CD14-positive monocyte (primary cell): Measurements from ENCODE around the gene DNAJC16. TPM values are rescaled to one million over a fixed set of nuclear protein-coding genes. Genes with fewer than 3 reads are reported as not detected.

Experiments
- DNase-seq, 3 donors: peaks; one replicate each; pipeline ENCODE4 v3.0.0-alpha.2; 2011 to 2022
- H2AFZ ChIP-seq: 2 replicates; pipeline ENCODE4 v1.6.0; 2012; ENCODE audit warnings: mild to moderate bottlenecking, low read depth, low read length, inconsistent platforms; ENCODE audit not compliant: insufficient read depth, poor library complexity, severe bottlenecking
- H3K27ac ChIP-seq, 2 donors: 1 replicate in 1 of 2; 2 replicates in 1 of 2; pipeline ENCODE4 v1.5.1; 2012 to 2013; ENCODE audit warnings: low read length in 2 of 2, control low read depth in 1 of 2, inconsistent platforms in 1 of 2, low read depth in 1 of 2, mild to moderate bottlenecking in 1 of 2
- H3K27me3 ChIP-seq, 2 donors: one replicate each; pipeline versions ENCODE4 v1.6.0 to v1.6.1; 2011 to 2013; ENCODE audit warnings: low read length in 2 of 2; ENCODE audit not compliant: control insufficient read depth in 2 of 2, insufficient read depth in 2 of 2
- H3K36me3 ChIP-seq, 2 donors: replicated peaks in 1 of 2; 1 replicate in 1 of 2; 2 replicates in 1 of 2; pipeline versions ENCODE4 v1.5.1 to v1.6.1; 2012 to 2013; ENCODE audit warnings: low read length in 2 of 2, control low read depth in 1 of 2, inconsistent platforms in 1 of 2, mild to moderate bottlenecking in 1 of 2; ENCODE audit not compliant: insufficient read depth in 2 of 2, control insufficient read depth in 1 of 2
- H3K4me1 ChIP-seq, 2 donors: 1 replicate in 1 of 2; 2 replicates in 1 of 2; pipeline versions ENCODE4 v1.5.1 to v1.6.1; 2012 to 2013; ENCODE audit warnings: low read length in 2 of 2, control low read depth in 1 of 2, inconsistent platforms in 1 of 2, mild to moderate bottlenecking in 1 of 2, moderate library complexity in 1 of 2; ENCODE audit not compliant: insufficient read depth in 2 of 2, control insufficient read depth in 1 of 2
- H3K4me2 ChIP-seq: replicated peaks from 2 replicates; pipeline ENCODE3; 2012; ENCODE audit warnings: low read length, moderate library complexity, mild to moderate bottlenecking; ENCODE audit not compliant: poor library complexity, severe bottlenecking; ENCODE audit errors: extremely low read depth
- H3K4me3 ChIP-seq, 3 experiments: fragments of 200-600 bp in 1 of 3; sonication (generic) in 1 of 3; replicated peaks in 1 of 3; 1 replicate in 2 of 3; 2 replicates in 1 of 3; pipeline ENCODE4 v1.5.1; 2011 to 2013; ENCODE audit warnings: low read length in 3 of 3, mild to moderate bottlenecking in 3 of 3, control low read depth in 2 of 3, low read depth in 2 of 3, inconsistent platforms in 1 of 3, moderate library complexity in 1 of 3
- H3K79me2 ChIP-seq: 2 replicates; pipeline ENCODE4 v1.6.0; 2012; ENCODE audit warnings: mild to moderate bottlenecking, control low read depth, inconsistent platforms, low read length, moderate library complexity; ENCODE audit not compliant: insufficient read depth
- H3K9ac ChIP-seq: 2 replicates; pipeline ENCODE4 v1.6.0; 2017; ENCODE audit warnings: low read length, mild to moderate bottlenecking; ENCODE audit not compliant: insufficient read depth, poor library complexity, severe bottlenecking
- H3K9me3 ChIP-seq, 2 donors: replicated peaks in 1 of 2; 1 replicate in 1 of 2; 2 replicates in 1 of 2; pipeline versions ENCODE4 v1.5.1 to v1.6.1; 2012 to 2013; ENCODE audit warnings: low read length in 2 of 2, control low read depth in 1 of 2; ENCODE audit not compliant: control insufficient read depth in 1 of 2, insufficient read depth in 1 of 2
- H4K20me1 ChIP-seq: 2 replicates; pipeline ENCODE4 v1.6.0; 2012; ENCODE audit warnings: mild to moderate bottlenecking, low read length, control low read depth, moderate library complexity; ENCODE audit not compliant: insufficient read depth
- H3K27ac Mint-ChIP-seq, 7 donors: one replicate each; pipeline ENCODE4 v1.8.0; 2020; ENCODE audit warnings: mild to moderate bottlenecking in 7 of 7, mixed read lengths in 7 of 7, moderate library complexity in 6 of 7, inconsistent platforms in 2 of 7
- H3K27me3 Mint-ChIP-seq, 3 donors: one replicate each; pipeline ENCODE4 v1.8.0; 2021 to 2022; ENCODE audit warnings: low read depth in 3 of 3, mild to moderate bottlenecking in 3 of 3, mixed read lengths in 3 of 3, moderate library complexity in 3 of 3, inconsistent platforms in 1 of 3
- H3K36me3 Mint-ChIP-seq, 2 donors: one replicate each; pipeline ENCODE4 v1.8.0; 2020; ENCODE audit warnings: mixed read lengths in 2 of 2, inconsistent platforms in 1 of 2, mild to moderate bottlenecking in 1 of 2
- H3K4me1 Mint-ChIP-seq: one replicate; pipeline ENCODE4 v1.8.0; 2020; ENCODE audit warnings: mild to moderate bottlenecking, mixed read lengths
- H3K4me3 Mint-ChIP-seq, 2 donors: one replicate each; pipeline ENCODE4 v1.8.0; 2020; ENCODE audit warnings: mild to moderate bottlenecking in 2 of 2, mixed read lengths in 2 of 2, moderate library complexity in 1 of 2
- H3K9me3 Mint-ChIP-seq, 7 donors: one replicate each; pipeline ENCODE4 v1.8.0; 2020 to 2022; ENCODE audit warnings: mixed read lengths in 7 of 7, mild to moderate bottlenecking in 6 of 7, moderate library complexity in 6 of 7, inconsistent platforms in 2 of 7
- WGBS: methylation state at CpG from one replicate; pipeline ENCODE4 v1.1.5; 2013; ENCODE audit warnings: missing lambda C conversion rate; ENCODE audit not compliant: insufficient coverage; 5-methylcytosine and 5-hydroxymethylcytosine counted together
- intact Hi-C, 2 donors: fragments of 100-400 bp; cut with micrococcal nuclease; formaldehyde crosslinking; loops; one replicate each; pipeline versions ENCODE4 v1.15.0 to v1.15.1; 2023
- polyA plus RNA-seq, 3 donors: library from polyadenylated mRNA; depleted of rRNA in 1 of 3; unstranded in 2 of 3; stranded (reverse) in 1 of 3; fragments of 300-500 nt in 2 of 3; fragments of >200 nt in 1 of 3; fragmentation: Illumina TruSeq in 2 of 3; gene quantifications; 1 replicate in 2 of 3; 2 replicates in 1 of 3; pipeline ENCODE4 v1.2.3, GENCODE V29; 2012 to 2021
- TF ChIP-seq, protein P1 (sequence below): fragments of 200-600 bp; IDR thresholded peaks from one replicate; pipeline ENCODE4 v1.8.0; 2022; ENCODE audit warnings: antibody characterized with exemption, mild to moderate bottlenecking

Gene DNAJC16
- polyA plus RNA-seq, 3 donors = 5.4 to 7.8 (median 6.3) TPM

DNA sequence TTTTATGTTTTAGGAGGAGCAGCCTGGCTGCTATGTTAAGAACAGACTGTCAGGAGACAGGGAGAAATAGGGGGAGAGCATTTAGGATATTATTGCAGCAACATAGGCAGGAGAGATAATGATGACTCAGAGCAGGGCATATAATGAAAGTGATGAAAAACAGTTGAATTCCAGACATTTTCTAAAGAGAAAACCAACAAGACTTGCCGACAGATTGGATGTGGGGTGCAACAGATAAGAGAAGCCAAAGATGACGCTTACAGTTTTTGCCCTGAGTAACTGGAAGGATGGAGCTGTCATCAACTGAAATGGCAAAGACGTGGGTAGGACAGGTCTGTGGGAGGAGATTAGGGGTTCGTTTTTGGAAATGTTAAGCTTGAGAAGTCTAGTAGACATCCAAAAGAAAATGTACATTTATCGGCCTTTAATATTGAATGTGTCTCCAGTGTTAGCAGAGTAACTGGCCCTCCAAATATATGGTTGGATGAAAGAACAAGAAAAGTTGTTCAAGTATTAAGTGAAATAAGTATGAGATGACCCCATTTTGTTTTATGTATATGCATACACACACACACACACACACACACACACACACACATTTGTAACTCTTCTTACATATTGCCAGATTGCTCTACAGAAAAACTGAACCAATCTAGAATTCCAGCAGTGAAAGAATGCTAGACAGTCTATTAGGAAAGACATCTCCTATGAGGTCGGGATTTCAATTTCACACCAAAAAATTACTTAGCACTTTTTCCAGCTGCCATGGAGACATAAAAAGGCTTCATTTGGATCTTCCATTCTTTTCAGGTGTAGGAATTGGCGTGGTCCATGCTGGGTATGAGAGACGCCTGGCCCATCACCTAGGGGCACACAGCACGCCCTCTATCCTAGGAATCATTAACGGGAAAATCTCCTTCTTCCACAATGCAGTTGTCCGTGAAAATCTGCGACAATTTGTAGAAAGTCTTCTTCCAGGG is 17.2 kb downstream of the DNAJC16 start:
- H3K9me3 Mint-ChIP-seq = no peaks in the 10 kb centered on the region
- peak overlapping the region in 1 of 7 donors; percentile 21 for H3K27ac Mint-ChIP-seq
- DNase-seq = no peak
- H3K4me1 Mint-ChIP-seq = no peaks in the 10 kb centered on the region
- Histone ChIP-seq H2AFZ (no peak overlapping the region), H3K36me3 (peaks cover 84 to 93% of the 10 kb centered on the region in 2 donors), H3K79me2 (no peaks in the 10 kb centered on the region), H3K27ac (no peak overlapping the region), H3K9me3 (no peaks in the 10 kb centered on the region), H3K4me1 (no peaks in the 10 kb centered on the region), H3K4me2 (no peak overlapping the region), H4K20me1 (no peaks in the 10 kb centered on the region), H3K27me3 (no peaks in the 10 kb centered on the region), H3K4me3 (no peak overlapping the region), H3K9ac (no peak overlapping the region)
- H3K4me3 Mint-ChIP-seq = no peak overlapping the region
- TF ChIP-seq, protein P1, sequence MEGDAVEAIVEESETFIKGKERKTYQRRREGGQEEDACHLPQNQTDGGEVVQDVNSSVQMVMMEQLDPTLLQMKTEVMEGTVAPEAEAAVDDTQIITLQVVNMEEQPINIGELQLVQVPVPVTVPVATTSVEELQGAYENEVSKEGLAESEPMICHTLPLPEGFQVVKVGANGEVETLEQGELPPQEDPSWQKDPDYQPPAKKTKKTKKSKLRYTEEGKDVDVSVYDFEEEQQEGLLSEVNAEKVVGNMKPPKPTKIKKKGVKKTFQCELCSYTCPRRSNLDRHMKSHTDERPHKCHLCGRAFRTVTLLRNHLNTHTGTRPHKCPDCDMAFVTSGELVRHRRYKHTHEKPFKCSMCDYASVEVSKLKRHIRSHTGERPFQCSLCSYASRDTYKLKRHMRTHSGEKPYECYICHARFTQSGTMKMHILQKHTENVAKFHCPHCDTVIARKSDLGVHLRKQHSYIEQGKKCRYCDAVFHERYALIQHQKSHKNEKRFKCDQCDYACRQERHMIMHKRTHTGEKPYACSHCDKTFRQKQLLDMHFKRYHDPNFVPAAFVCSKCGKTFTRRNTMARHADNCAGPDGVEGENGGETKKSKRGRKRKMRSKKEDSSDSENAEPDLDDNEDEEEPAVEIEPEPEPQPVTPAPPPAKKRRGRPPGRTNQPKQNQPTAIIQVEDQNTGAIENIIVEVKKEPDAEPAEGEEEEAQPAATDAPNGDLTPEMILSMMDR = no peak
- peaks cover 67 to 85% of the 10 kb centered on the region in 2 donors for H3K36me3 Mint-ChIP-seq
- 100% methylated on average over 5 of the region's 12 CpGs for WGBS
- peaks cover 0 to 3% (median 2%) of the 10 kb centered on the region in 3 donors for H3K27me3 Mint-ChIP-seq
- intact Hi-C loops = no loop called here

DNA sequence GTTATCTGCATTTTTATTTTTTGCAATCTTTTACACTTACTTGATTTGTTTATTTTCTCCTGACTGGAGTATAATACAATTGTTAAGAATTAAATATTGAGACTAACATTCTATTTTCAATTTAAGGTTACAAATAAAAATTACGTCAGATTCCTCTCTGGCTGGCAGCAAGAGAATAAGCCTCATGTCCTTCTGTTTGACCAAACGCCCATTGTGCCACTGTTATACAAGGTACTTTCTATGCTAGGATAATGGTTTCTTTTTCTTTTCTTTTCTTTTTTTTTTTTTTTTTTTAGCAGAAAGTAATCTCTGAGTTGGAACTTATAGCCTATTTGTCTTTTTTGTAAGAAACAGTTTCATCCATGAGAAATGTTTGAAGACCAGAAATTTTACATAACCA is 20.0 kb downstream of the DNAJC16 start:
- Histone ChIP-seq H3K4me1 (no peaks in the 10 kb centered on the region), H3K4me2 (no peak overlapping the region), H2AFZ (no peak overlapping the region), H4K20me1 (no peaks in the 10 kb centered on the region), H3K9me3 (no peaks in the 10 kb centered on the region), H3K27ac (no peak overlapping the region), H3K9ac (no peak overlapping the region), H3K4me3 (no peak overlapping the region), H3K79me2 (no peaks in the 10 kb centered on the region), H3K27me3 (no peaks in the 10 kb centered on the region), H3K36me3 (peaks cover 76 to 96% of the 10 kb centered on the region in 2 donors)
- no peaks in the 10 kb centered on the region for H3K9me3 Mint-ChIP-seq
- H3K36me3 Mint-ChIP-seq = peaks cover 73 to 83% of the 10 kb centered on the region in 2 donors
- H3K27me3 Mint-ChIP-seq = peaks cover 0 to 3% (median 2%) of the 10 kb centered on the region in 3 donors
- WGBS = no CpG with 5 or more reads among the region's 2 CpGs
- no peaks in the 10 kb centered on the region for H3K4me1 Mint-ChIP-seq
- H3K4me3 Mint-ChIP-seq = no peak overlapping the region
- TF ChIP-seq, protein P1 = no peak
- DNase-seq = no peak
- intact Hi-C loops = no loop called here
- no peak overlapping the region for H3K27ac Mint-ChIP-seq
